Stimulated activated CD8-positive, alpha-beta memory T cell treated with anti-CD3 and anti-CD28 coated beads, Interleukin-7, amount 100 ng/mL, for 4 hours (primary cell): Measurements from ENCODE around the gene CNMD.
A peak's percentile ranks its signal among the peaks of the same experiment; 100 is the strongest.
"Not testable (repeated sequence)": the region's sequence is repeated elsewhere in the genome, so short reads cannot be mapped to it uniquely, and the experiment has no call there.

Source experiments
- DNase-seq, 2 donors: peaks; one replicate each; pipeline ENCODE4 v3.0.0-alpha.2; 2020; ENCODE audit warnings: low read depth in 2 of 2

Gene CNMD

GRCh38 chr13:52744842-52745375 is 5.3 kb upstream of the CNMD start:
- DNase-seq = no peak

DNA sequence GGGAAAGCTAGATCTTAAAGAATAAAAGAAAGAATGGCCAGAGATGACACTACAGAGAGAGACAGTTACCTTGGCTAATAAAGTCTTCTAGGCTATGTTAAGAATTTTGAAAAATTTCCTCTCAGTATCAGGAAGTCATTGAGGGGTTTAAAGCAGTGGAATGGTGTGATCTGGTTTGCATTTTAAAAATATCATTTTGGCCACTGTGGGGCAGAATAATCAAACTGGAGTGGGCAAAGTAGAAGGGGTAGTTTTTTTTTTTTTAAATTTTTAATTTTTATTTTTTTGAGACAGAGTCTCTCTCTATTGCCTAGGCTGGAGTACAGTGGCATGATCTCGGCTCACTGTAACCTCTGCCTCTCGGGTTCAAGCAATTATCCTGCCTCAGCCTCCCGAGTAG is 4.4 kb upstream of the CNMD start:
- no peak for DNase-seq

DNA sequence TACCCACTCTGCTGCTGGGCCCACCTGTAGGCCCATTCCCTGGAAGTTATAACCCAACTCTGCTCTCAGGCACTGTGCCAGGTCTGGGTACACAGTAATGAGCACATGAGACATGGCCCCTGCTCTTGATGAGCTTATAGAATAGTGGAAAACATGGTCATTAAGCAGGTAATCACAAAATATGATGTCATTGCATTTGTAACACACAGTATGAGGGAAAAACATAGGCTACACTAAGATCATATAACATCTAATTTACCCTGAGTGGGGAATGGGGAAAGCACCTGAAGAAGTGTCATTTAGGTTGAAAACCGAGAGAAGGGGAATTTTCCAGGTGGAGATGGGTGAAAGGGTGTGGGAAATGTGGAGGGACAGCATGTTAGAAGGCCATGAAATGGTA is 3.9 kb upstream of the CNMD start:
- no peak for DNase-seq

DNA sequence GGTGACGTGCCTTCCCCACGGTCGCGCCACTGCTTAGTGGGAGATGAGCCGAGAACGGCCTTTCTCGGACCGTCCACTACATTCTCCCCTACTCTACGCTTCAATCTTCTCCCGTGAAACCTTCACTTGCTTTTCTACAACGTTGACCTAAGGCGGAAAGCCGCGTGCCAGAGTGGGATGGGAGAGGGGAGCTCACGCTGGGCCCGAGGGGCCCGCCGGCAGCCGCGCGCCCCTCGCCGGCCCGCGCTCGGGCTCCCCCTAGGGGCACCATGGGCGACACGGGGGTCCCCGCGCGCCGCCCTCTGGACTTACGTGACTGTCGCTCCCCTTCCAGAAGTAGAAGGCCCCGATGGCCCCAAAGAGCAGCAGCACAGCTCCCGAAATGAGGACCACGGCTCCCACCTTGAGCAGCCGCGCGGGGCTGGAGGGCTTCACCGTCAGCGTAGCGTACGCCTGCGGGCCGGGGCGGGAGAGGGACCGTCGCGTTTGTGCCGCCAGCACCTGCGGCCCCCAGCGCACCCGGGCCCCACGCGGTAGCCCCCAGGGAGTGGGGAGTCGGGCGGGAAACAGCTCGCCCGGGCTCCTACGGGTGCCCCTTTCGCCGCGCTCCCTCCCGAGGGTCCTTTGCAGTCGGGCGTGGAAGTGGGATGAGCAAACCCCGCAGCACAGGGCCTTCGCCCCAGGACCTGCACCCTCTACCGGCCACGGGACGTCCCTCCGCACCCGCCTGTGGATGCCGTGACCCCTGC is 727 bp downstream of the CNMD start:
- DNase-seq = peak in 1 of 2 donors; percentile 11

- no peak for DNase-seq
Measured at GRCh38 chr13:52737965-52738364, 1.7 kb downstream of the CNMD start.

- DNase-seq = no peak
Measured at GRCh38 chr13:52737451-52737850, 2.2 kb downstream of the CNMD start.

DNA sequence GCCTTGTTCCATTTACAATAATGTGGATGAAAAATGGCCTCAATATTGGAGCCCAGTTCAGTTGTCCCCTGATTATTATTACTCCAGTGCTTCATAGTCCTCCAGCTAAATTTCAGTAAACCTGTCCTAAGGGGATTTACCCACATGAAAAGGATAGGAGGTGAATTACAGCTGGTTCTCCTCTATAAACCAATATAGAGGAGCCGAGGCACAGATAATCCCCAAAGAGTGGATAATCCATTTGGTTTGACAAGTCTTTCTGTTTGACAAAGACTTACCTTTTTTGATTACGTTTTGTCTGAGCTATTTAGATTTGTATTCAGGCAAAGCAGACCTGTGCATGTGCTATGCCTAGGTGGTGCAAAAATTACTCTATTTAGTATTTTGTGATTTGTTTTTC is 2.7 kb downstream of the CNMD start:
- DNase-seq = no peak

DNA sequence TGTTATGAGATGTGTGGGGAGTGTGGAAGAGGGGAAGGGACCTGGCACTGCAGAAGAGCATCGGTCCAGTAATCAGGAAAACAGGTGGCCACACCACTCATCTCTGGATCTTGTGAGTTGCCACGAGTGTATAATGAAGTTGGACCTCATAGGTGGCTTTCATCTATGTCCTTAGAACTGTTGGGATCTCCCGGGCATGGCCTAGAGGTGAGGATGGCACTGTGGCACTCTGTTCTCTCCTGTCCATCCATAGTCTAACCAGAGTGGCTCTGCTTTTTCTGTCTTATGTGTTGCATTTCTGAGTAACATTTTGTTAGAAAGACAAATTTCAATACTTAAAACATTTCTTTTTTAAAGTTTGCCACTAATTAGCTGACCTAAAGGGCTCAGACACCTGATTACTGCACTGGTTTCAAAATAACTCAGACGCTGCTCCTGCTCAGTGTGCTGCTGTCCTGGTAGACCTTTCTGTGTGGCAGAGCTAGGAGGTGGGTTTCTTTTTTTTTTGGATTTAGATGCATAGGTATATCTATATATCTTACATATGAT is 5.5 kb downstream of the CNMD start:
- no peak for DNase-seq

- DNase-seq = no peak
Measured at GRCh38 chr13:52726258-52726657, 13.4 kb downstream of the CNMD start.

GRCh38 chr13:52725302-52725701 is 14.3 kb downstream of the CNMD start:
- no peak for DNase-seq

- no peak for DNase-seq
Measured at GRCh38 chr13:52723181-52723580, 16.4 kb downstream of the CNMD start.

DNA sequence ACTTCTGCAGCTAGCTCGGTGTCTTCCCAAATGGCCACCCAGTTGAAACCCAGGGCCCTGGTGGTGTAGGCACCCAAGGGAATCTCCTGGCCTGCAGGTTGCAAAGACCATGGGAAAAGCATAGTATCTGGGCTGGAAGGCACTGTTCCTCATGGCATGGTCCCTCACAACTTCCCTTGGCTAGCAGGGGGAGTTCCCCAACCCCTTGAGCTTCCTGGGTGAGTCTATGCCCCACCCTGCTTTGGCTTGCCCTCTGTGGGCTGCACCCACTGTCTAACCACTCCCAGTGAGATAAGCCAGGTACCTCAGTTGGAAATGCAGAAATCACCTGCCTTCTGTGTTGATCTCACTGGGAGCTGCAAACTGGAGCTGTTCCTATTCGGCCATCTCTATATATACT is 18.3 kb downstream of the CNMD start:
- DNase-seq = not testable (repeated sequence)

- DNase-seq = not testable (repeated sequence)
Measured at GRCh38 chr13:52720904-52721303, 18.7 kb downstream of the CNMD start.

GRCh38 chr13:52713894-52714293 is 25.7 kb downstream of the CNMD start:
- no peak for DNase-seq

DNA sequence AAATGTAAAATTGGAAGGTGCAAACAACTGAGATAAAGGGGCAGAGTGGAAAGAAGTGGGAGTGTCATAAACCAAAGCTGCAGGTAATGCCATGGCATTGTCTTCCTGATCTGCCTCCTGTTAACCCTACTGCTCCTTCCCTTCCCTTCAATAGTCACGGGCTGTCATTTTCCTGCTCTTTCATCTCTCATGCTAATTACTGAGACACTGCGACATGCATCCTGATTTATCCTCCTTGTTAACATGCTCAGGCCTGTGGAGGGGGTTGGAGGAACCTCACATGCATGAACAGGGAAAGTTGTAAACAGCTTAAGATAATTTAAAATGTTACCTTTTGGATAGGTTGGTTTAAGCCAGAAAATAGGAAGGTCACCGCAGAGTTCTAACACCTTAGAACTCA is 27.2 kb downstream of the CNMD start:
- no peak for DNase-seq

DNA sequence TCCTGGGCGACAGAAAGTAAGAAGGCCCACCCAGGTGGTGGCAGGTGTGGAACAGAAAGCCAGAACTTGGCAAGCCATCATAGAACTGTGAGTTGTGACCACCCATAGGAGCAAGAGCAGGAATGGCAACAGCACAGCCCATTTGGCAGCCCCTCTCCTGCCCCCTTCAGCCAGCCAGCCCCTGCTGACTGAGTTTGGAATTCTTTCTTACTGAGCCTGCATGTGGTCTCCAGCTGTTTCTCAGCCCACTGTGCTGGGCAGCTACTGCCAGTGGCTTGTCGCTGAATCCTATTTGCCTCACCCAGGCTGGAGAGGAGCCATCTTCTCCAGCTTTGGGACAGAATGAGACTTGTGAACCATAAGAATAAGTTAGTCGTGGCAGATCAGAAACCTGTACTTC is 28.3 kb downstream of the CNMD start:
- no peak for DNase-seq

GRCh38 chr13:52708266-52708665 is 31.4 kb downstream of the CNMD start:
- not testable (repeated sequence) for DNase-seq

DNA sequence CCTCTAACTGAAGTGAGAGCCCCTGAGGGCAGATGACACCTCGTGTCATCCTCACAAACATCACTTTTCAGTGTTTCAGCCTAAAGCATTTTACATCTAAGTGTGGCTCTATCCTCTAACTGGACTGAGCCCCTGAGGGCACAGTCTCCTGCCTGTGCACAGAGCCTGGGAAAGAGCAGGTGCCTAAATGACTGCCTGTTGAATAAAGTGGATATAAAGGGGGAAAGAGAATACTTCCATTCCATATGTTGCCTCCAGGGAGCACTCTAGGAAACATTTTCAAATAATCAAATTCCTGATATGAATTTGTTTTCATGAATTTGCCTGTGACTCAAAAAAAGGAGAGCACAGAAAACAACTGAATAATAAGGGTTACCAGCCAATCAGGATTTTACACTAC is 32.2 kb downstream of the CNMD start:
- no peak for DNase-seq

- no peak for DNase-seq
Measured at GRCh38 chr13:52706081-52706480, 33.5 kb downstream of the CNMD start.

- DNase-seq = no peak
Measured at GRCh38 chr13:52703482-52703881, 36.1 kb downstream of the CNMD start.

DNA sequence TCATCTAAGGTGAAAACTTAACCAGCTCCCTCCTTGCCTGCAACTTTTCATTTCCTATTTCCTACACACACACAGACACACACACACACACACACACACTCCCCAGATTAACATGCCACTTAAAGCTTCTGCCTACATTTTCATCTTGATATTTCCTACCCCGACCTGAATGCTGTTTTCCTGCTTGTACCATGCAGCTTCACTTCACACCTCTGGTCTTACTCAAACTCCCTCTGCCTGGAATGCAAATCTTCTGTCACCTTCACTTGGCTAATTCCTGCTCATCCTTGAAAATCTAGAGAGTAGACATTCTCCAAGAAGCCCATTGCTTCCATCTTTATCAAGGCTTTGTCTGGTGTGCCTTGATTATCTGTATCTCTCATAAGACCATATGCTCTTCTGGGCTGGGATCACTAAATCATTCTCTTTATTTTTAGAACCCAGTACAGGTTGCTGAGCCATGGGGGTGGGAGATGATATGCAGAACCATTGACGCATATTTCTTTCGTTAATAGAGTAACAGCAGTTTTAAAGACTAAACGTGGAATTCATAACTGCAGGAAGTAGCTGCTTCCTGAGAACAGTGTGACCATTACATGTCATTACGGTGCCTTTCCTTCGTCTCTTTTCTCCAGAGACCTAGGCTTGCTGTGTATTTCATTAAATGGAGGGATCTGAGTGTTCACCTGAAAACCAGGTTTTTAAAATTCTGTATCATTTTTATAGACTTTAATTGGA is 37.7 kb downstream of the CNMD start:
- no peak for DNase-seq

DNA sequence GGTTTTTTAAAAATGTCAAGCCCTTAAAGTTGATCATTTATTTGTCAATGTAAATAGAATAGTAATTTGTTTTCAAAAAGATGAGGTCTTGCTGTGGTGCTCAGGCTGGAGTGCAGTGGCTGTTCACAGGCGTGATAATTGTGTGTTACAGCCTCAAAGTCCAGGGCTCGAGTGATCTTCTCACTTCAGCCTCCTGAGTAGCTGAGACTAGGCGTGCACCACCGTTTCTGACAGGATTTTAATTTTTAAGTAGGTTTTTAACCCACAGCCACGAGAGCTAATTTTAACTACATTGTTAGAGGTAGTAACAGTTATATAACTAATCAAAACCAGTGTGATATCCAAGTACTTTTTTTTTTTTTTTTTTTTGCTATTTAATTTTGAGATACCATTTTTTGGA is 43.1 kb downstream of the CNMD start:
- DNase-seq = no peak

- DNase-seq = no peak
Measured at GRCh38 chr13:52695856-52696255, 43.8 kb downstream of the CNMD start.
